T47D (cell line): ENCODE results near the gene FCER1G.
"Not testable (repeated sequence)": the region's sequence is repeated elsewhere in the genome, so short reads cannot be mapped to it uniquely, and the experiment has no call there.

Experiments used
- DNase-seq, 2 experiments: peaks; one replicate each; pipeline versions ENCODE4 v3.0.0 to v3.0.0-alpha.2; 2011 to 2012; ENCODE audit warnings: low read depth in 1 of 2, low spot score in 1 of 2
- JUND ChIP-seq: IDR thresholded peaks from 2 replicates; pipeline ENCODE4 v1.6.1; 2012; ENCODE audit warnings: low read depth
- in situ Hi-C: cut with HindIII; loops from 2 replicates; pipeline ENCODE4 v1.10.0; 2016; ENCODE audit warnings: low sequenced_read_pairs, low pct_unique_long_range_greater_than_20kb

FCER1G gene

GRCh38 chr1:161220002-161220401 is 4.9 kb downstream of the FCER1G start:
- in situ Hi-C loops: no loop called here
- TF ChIP-seq JUND: no peak

DNA sequence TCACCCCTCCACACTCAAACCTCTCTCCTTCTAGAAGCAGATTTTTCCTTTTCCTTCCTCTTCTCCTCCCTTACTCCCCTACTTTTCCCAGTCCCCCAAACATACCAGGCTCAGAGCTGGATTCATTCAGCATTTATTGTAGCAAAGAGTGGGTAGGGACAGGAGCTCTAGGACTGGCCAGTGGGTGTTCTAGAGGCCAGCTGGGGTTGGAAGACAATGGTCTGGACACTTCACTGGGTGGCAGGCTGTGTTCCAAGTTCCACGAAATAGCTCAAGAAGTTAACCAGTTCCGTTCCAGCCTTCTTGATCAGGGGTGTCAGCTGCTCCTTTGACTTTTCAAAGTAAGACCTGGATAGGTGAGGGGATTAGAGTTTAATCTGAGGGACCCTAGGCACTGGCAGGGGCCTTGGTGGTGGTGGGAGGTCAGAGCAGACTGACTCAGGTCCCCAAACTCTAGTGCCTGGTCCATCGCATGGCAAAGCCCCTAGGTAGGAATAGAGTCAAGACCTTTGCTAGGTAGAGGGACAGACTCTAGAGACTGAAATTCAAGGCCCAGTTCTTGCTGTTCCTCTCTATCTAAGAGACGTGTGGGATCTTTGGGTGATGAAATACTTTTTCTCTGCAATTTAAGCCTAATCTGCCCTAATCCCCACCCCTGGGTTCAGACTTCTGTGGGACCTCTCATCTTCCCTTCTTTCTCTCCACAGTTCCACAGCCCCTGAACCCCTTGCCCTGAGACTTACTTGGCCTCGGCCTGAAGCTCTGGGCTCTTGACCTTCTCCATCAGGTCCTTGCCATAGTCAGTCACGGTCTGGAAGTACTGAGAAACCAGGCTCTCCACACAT is 7.3 kb downstream of the FCER1G start:
- no peak for TF ChIP-seq JUND
- in situ Hi-C loops: no loop called here
- DNase-seq: no peak

More at GRCh38 chr1:161220002-161220401, 4.9 kb downstream of the FCER1G start:
- DNase-seq: no peak

GRCh38 chr1:161223805-161224694 is 9.0 kb downstream of the FCER1G start:
- in situ Hi-C loops: no loop called here

GRCh38 chr1:161224695-161225087 is 9.6 kb downstream of the FCER1G start:
- in situ Hi-C loops, DNase-seq: not testable (repeated sequence)

More at GRCh38 chr1:161223805-161224694, 9.0 kb downstream of the FCER1G start:
- TF ChIP-seq JUND: no peak
- DNase-seq: no peak

- TF ChIP-seq JUND: no peak
- in situ Hi-C loops: no loop called here
- no peak for DNase-seq
Observed at GRCh38 chr1:161225178-161225533, 10.1 kb downstream of the FCER1G start.

GRCh38 chr1:161225534-161226319 is 10.6 kb downstream of the FCER1G start, which contains the start of gene TOMM40L:
TSS of gene TOMM40L (plus strand) at chr1:161226060. CDS start at chr1:161226490, 430 bp downstream.
- TF ChIP-seq JUND: no peak
- peak; percentile 91 to 100 for DNase-seq
- in situ Hi-C loops: no loop called here

DNA sequence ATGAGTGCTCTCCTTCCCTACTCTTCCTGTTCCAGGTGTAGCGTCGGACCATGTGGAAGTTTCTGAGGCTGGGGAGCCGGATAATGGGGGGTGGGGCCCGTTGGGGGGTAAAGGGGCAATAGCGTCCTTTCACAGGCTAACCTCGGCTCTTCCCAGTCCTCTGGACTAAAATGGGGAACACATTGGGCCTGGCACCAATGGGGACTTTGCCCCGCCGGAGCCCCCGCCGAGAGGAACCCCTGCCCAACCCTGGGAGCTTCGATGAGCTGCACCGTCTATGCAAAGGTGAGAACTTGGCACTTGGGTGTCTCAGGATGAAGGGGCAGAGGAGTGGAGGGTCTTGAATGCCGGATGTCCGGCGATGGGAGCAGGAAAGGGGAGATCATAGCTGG is 11.2 kb downstream of the FCER1G start:
- no peak for TF ChIP-seq JUND
- DNase-seq: no peak
- in situ Hi-C loops: no loop called here

DNA sequence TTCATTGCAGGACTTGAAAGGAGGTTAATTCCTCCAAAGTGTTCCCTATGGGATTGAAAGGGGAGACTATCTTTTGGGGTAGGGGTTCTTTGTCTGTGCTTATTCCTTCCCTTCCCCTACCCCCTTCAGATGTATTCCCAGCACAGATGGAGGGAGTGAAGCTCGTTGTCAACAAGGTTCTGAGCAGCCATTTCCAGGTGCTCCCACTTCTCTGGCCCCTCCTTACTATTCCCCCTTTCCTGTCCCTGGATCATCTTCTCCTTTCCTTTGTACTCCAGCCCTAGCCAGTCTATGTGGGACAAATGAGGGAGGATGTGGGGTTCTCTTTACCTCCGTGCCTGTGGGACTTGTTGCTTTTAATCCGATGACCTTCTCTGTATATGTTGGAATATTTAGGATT is 11.7 kb downstream of the FCER1G start:
- TF ChIP-seq JUND: no peak
- in situ Hi-C loops: no loop called here
- no peak for DNase-seq

GRCh38 chr1:161227196-161227871 is 12.2 kb downstream of the FCER1G start:
- in situ Hi-C loops: no loop called here
- no peak for TF ChIP-seq JUND

GRCh38 chr1:161228032-161228431 is 12.9 kb downstream of the FCER1G start:
- in situ Hi-C loops: no loop called here
- no peak for DNase-seq
- no peak for TF ChIP-seq JUND

More at GRCh38 chr1:161227196-161227871, 12.2 kb downstream of the FCER1G start:
- peak; percentile 71 to 91 for DNase-seq

DNA sequence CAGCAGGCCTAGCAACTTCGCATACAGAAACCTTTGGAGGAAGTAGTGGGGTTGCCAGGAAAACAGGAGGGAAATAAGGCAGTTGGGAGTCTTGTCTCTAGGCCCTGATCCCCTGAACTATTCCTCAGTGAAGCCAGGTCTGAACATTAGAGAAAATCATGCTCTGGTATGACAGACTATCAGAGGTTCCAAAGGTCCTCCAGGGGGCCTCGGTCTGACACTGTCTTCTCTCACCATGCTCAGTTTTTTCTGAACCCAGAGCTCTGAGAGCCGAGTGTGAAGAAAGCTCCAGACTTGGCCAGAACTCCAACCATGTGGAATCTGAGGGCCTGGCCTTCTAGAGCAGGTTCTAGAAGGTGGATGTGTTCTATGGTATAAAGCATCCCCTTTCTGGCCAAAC is 14.8 kb downstream of the FCER1G start:
- in situ Hi-C loops: no loop called here
- peak in 1 of 2 experiments; percentile 44 for DNase-seq

DNA sequence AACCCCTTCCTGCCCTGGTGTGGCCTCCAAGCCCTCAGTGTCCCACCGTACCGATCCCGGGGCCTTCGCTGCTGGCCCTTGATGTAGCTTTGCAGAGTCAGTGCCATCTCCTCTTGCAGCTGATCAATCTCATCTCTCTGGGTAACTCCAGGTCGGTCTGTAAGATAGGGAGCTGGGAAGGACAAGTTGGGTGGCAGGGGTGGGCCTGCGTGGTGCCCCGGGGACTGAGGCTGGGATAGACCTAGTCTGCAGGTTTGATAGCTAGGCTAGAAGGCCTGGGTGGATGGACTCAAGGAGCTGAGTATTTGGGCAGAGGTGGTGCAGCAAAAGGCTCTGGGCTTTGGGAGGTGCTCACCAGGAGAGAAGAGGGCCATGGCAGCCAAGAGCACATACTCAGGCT is 15.7 kb downstream of the FCER1G start:
- DNase-seq: no peak
- in situ Hi-C loops: no loop called here

More for the DNA sequence above, 14.8 kb downstream of the FCER1G start:
- no peak for TF ChIP-seq JUND

More for the DNA sequence above, 15.7 kb downstream of the FCER1G start:
- no peak for TF ChIP-seq JUND
